H1 (cell line): ENCODE measurements around the gene FSTL4. TPM values are rescaled to one million over a fixed set of nuclear protein-coding genes. Genes with fewer than 3 reads are reported as not detected.

ENCODE experiments used
- CTCF ChIA-PET: fragments of 300-600 bp; sonication (Branson Sonifier 250); formaldehyde crosslinking; loops from one replicate; lab custom pipeline; 2021; ENCODE audit not compliant: partially characterized antibody; lab: Charles Lee
- POLR2A ChIA-PET: fragments of 300-600 bp; sonication (Branson Sonifier 250); formaldehyde crosslinking; loops from one replicate; lab custom pipeline; 2021; ENCODE audit warnings: inconsistent platforms; ENCODE audit not compliant: partially characterized antibody; lab: Charles Lee
- DNase-seq, 2 experiments: peaks; one replicate each; pipeline versions ENCODE4 v3.0.0 to v3.0.0-alpha.2; 2010 to 2022; ENCODE audit warnings: low spot score in 2 of 2, low read depth in 1 of 2, mixed read lengths in 1 of 2
- FAIRE-seq: peaks from 2 replicates; lab custom pipeline; 2011; peaks lifted over from hg19 to GRCh38; lab: Jason Lieb, UNC
- H2AFZ ChIP-seq: 2 replicates; pipeline ENCODE4 v1.8.1; 2012; ENCODE audit warnings: low read length, inconsistent platforms
- H2AK5ac ChIP-seq: 2 replicates; pipeline ENCODE4 v1.6.1; 2013; ENCODE audit warnings: low read depth, low read length
- H2BK120ac ChIP-seq: replicated peaks from 2 replicates; pipeline ENCODE3; 2013; ENCODE audit warnings: low read depth, low read length, inconsistent platforms
- H2BK12ac ChIP-seq: 2 replicates; pipeline ENCODE4 v1.6.1; 2013; ENCODE audit warnings: low read depth, low read length
- H2BK15ac ChIP-seq: 2 replicates; pipeline ENCODE4 v1.6.1; 2013; ENCODE audit warnings: low read length
- H2BK20ac ChIP-seq: 2 replicates; pipeline ENCODE4 v1.6.1; 2013; ENCODE audit warnings: low read length
- H2BK5ac ChIP-seq: 2 replicates; pipeline ENCODE4 v1.6.1; 2013; ENCODE audit warnings: low read depth, low read length
- H3K14ac ChIP-seq: 2 replicates; pipeline ENCODE4 v1.6.1; 2013; ENCODE audit warnings: inconsistent platforms; ENCODE audit not compliant: insufficient read length
- H3K18ac ChIP-seq: 2 replicates; pipeline ENCODE4 v1.6.1; 2013; ENCODE audit warnings: low read length; ENCODE audit errors: extremely low read depth
- H3K23ac ChIP-seq: 2 replicates; pipeline ENCODE4 v1.6.1; 2013; ENCODE audit warnings: inconsistent platforms; ENCODE audit not compliant: insufficient read length
- H3K23me2 ChIP-seq: 2 replicates; pipeline ENCODE4 v1.6.1; 2013; ENCODE audit warnings: low read depth, low read length
- H3K27ac ChIP-seq: 2 replicates; pipeline ENCODE4 v1.6.1; 2011; ENCODE audit warnings: low read depth, low read length, inconsistent platforms
- H3K27me3 ChIP-seq, 4 experiments: replicated peaks in 1 of 4; 1 replicate in 1 of 4; 2 replicates in 3 of 4; pipeline versions ENCODE4 v1.6.1 to v1.8.1; 2011 to 2013; ENCODE audit warnings: low read length in 3 of 4, mild to moderate bottlenecking in 3 of 4, inconsistent platforms in 2 of 4, mixed read lengths in 2 of 4, moderate library complexity in 1 of 4; ENCODE audit not compliant: control insufficient read depth in 3 of 4, insufficient read depth in 3 of 4; ENCODE audit errors: extremely low read depth in 1 of 4
- H3K36me3 ChIP-seq, 4 experiments: 2 replicates each; pipeline versions ENCODE4 v1.6.1 to v1.8.1; 2011 to 2013; ENCODE audit warnings: mild to moderate bottlenecking in 4 of 4, low read length in 3 of 4, moderate library complexity in 2 of 4, control low read depth in 1 of 4, inconsistent platforms in 1 of 4; ENCODE audit not compliant: insufficient read depth in 4 of 4, control insufficient read depth in 2 of 4
- H3K4ac ChIP-seq: replicated peaks from 2 replicates; pipeline ENCODE3; 2013; ENCODE audit warnings: low read length, low read depth, mixed read lengths, inconsistent platforms; ENCODE audit not compliant: insufficient read length
- H3K4me1 ChIP-seq, 4 experiments: replicated peaks in 1 of 4; 1 replicate in 1 of 4; 2 replicates in 3 of 4; pipeline versions ENCODE4 v1.6.1 to v1.8.1; 2011 to 2013; ENCODE audit warnings: low read length in 3 of 4, inconsistent platforms in 2 of 4, mixed read lengths in 1 of 4; ENCODE audit not compliant: insufficient read depth in 4 of 4, control insufficient read depth in 3 of 4
- H3K4me2 ChIP-seq, 2 experiments: 2 replicates each; pipeline versions ENCODE4 v1.6.1 to v1.8.1; 2011 to 2013; ENCODE audit warnings: low read depth in 2 of 2, low read length in 2 of 2, control low read depth in 1 of 2, inconsistent platforms in 1 of 2, mild to moderate bottlenecking in 1 of 2; ENCODE audit not compliant: insufficient read depth in 1 of 2
- H3K4me3 ChIP-seq, 4 experiments: fragments of 200-600, 300-600 bp in 1 of 4; sonication (generic), shearing (Covaris generic), sonication (Bioruptor Twin) in 1 of 4; 2 replicates each; pipeline versions ENCODE4 v1.5.1 to v1.8.1; 2011 to 2016; ENCODE audit warnings: low read length in 4 of 4, low read depth in 3 of 4, control low read depth in 2 of 4, inconsistent platforms in 2 of 4, mild to moderate bottlenecking in 2 of 4, mixed read lengths in 1 of 4, moderate library complexity in 1 of 4; ENCODE audit not compliant: insufficient read depth in 2 of 4; ENCODE audit errors: extremely low read depth in 1 of 4
- H3K56ac ChIP-seq: replicated peaks from 2 replicates; pipeline ENCODE3; 2013; ENCODE audit warnings: low read depth, mild to moderate bottlenecking, mixed read lengths, low read length, inconsistent platforms; ENCODE audit not compliant: insufficient read length
- H3K79me1 ChIP-seq: 2 replicates; pipeline ENCODE4 v1.6.1; 2013; ENCODE audit warnings: low read depth, low read length, control low read depth
- H3K79me2 ChIP-seq, 2 experiments: 2 replicates each; pipeline versions ENCODE4 v1.6.1 to v1.8.1; 2012 to 2013; ENCODE audit warnings: low read length in 2 of 2, mild to moderate bottlenecking in 2 of 2, inconsistent platforms in 1 of 2; ENCODE audit not compliant: insufficient read depth in 2 of 2, control insufficient read depth in 1 of 2
- H3K9ac ChIP-seq, 4 experiments: replicated peaks in 1 of 4; 1 replicate in 1 of 4; 2 replicates in 3 of 4; pipeline versions ENCODE4 v1.6.1 to v1.8.1; 2011 to 2013; ENCODE audit warnings: low read depth in 3 of 4, low read length in 3 of 4, control low read depth in 2 of 4, mild to moderate bottlenecking in 2 of 4, moderate library complexity in 2 of 4, inconsistent platforms in 1 of 4; ENCODE audit errors: extremely low read depth in 1 of 4
- H3K9me3 ChIP-seq, 2 experiments: 2 replicates each; pipeline versions ENCODE4 v1.6.1 to v1.8.1; 2012 to 2013; ENCODE audit warnings: mild to moderate bottlenecking in 2 of 2, moderate library complexity in 2 of 2, control low read depth in 1 of 2, inconsistent platforms in 1 of 2, low read depth in 1 of 2, low read length in 1 of 2, mixed read lengths in 1 of 2; ENCODE audit not compliant: insufficient read depth in 2 of 2
- H4K20me1 ChIP-seq, 2 experiments: replicated peaks in 1 of 2; 2 replicates each; pipeline versions ENCODE3 to v1.8.1; 2011 to 2013; ENCODE audit warnings: inconsistent platforms in 2 of 2, low read length in 2 of 2, mild to moderate bottlenecking in 1 of 2; ENCODE audit not compliant: insufficient read depth in 2 of 2, control insufficient read depth in 1 of 2
- H4K5ac ChIP-seq: 2 replicates; pipeline ENCODE4 v1.6.1; 2013; ENCODE audit warnings: low read length, low read depth, mixed read lengths, inconsistent platforms; ENCODE audit not compliant: insufficient read length
- H4K8ac ChIP-seq: 2 replicates; pipeline ENCODE4 v1.8.0; 2013; ENCODE audit warnings: mild to moderate bottlenecking, moderate library complexity, low read length, inconsistent platforms; ENCODE audit not compliant: insufficient read depth; ENCODE audit errors: extremely low read depth
- H4K91ac ChIP-seq: replicated peaks from 2 replicates; pipeline ENCODE3; 2013; ENCODE audit warnings: low read length, mixed read lengths, inconsistent platforms; ENCODE audit not compliant: insufficient read length
- EP300 ChIP-seq, 2 experiments: IDR thresholded peaks; 1 replicate in 1 of 2; 2 replicates in 1 of 2; pipeline ENCODE4 v1.6.1; 2011 to 2012; ENCODE audit warnings: low read depth in 2 of 2, low read length in 2 of 2, mild to moderate bottlenecking in 2 of 2, borderline replicate concordance in 1 of 2, inconsistent platforms in 1 of 2, moderate library complexity in 1 of 2
- GABPA ChIP-seq: IDR thresholded peaks from 2 replicates; pipeline ENCODE4 v1.6.1; 2011; ENCODE audit warnings: mild to moderate bottlenecking, low read length, moderate library complexity, borderline replicate concordance; ENCODE audit not compliant: insufficient read depth
- GTF2F1 ChIP-seq: IDR thresholded peaks from 2 replicates; pipeline ENCODE4 v1.6.1; 2012; ENCODE audit warnings: low read depth, low read length, improper control_type of control experiment, borderline replicate concordance
- HDAC6 ChIP-seq: IDR thresholded peaks from one replicate; pipeline ENCODE4 v1.7.1; 2012; ENCODE audit warnings: low read depth, mild to moderate bottlenecking, inconsistent platforms, low read length, moderate library complexity
- JUND ChIP-seq: IDR thresholded peaks from 2 replicates; pipeline ENCODE4 v1.6.1; 2011; ENCODE audit warnings: mild to moderate bottlenecking, improper control_type of control experiment, low read length
- NANOG ChIP-seq: IDR thresholded peaks from 2 replicates; pipeline ENCODE4 v1.6.1; 2011; ENCODE audit warnings: low read length, low read depth, mild to moderate bottlenecking, inconsistent platforms; ENCODE audit not compliant: insufficient read depth, poor library complexity, severe bottlenecking
- POU5F1 ChIP-seq: IDR thresholded peaks from 2 replicates; pipeline ENCODE4 v1.6.1; 2011; ENCODE audit warnings: low read depth, mild to moderate bottlenecking, low read length, moderate library complexity
- RFX5 ChIP-seq: IDR thresholded peaks from 2 replicates; pipeline ENCODE4 v1.6.1; 2011; ENCODE audit warnings: low read depth, low read length, improper control_type of control experiment, borderline replicate concordance
- ZNF274 ChIP-seq: IDR thresholded peaks from 2 replicates; pipeline ENCODE4 v1.7.0; 2012; ENCODE audit warnings: low read length, borderline replicate concordance; ENCODE audit errors: extremely low read depth
- WGBS, 2 experiments: shearing (Covaris generic) in 1 of 2; methylation state at CpG; one replicate each; pipeline versions ENCODE4 v1.1.6 to v1.1.7; 2013 to 2015; ENCODE audit warnings: low lambda C conversion rate in 2 of 2, mixed read lengths in 2 of 2, inconsistent platforms in 1 of 2, low coverage in 1 of 2, missing lambda C conversion rate in 1 of 2; ENCODE audit not compliant: insufficient replicate concordance in 2 of 2, insufficient coverage in 1 of 2, insufficient read length in 1 of 2; ENCODE audit errors: extremely low coverage in 1 of 2, missing lambda C conversion rate in 1 of 2; 5-methylcytosine and 5-hydroxymethylcytosine counted together
- polyA plus RNA-seq, 7 experiments: library from polyadenylated mRNA; depleted of rRNA in 3 of 7; stranded (reverse) in 5 of 7; unstranded in 2 of 7; fragments of >200 nt in 5 of 7; fragments of 200-250 nt in 2 of 7; gene quantifications; 1 replicate in 5 of 7; 2 replicates in 1 of 7; 4 replicates in 1 of 7; pipeline versions ENCODE4 v1.2.1 to v1.2.3, GENCODE V29; 2011 to 2013; ENCODE audit warnings: missing spikeins in 2 of 7, mixed read lengths in 2 of 7
- total RNA-seq: library from RNA; stranded (reverse); fragmentation: NEBNext Ultra II Directional; extraction: Animal tissue kit (Norgen Biotek cat#: 25700); gene quantifications from 2 replicates; pipeline ENCODE4 v1.2.1, GENCODE V29; 2021
- TF ChIP-seq, protein P1 (sequence below): IDR thresholded peaks from 2 replicates; pipeline ENCODE4 v1.6.1; 2012; ENCODE audit warnings: inconsistent platforms

Gene FSTL4
- total and polyA plus RNA-seq, 2 of the 8 experiments (the other 6 are each of a cell fraction or from before 2014, with no cell fraction given): 3.1 to 4.1 TPM

DNA sequence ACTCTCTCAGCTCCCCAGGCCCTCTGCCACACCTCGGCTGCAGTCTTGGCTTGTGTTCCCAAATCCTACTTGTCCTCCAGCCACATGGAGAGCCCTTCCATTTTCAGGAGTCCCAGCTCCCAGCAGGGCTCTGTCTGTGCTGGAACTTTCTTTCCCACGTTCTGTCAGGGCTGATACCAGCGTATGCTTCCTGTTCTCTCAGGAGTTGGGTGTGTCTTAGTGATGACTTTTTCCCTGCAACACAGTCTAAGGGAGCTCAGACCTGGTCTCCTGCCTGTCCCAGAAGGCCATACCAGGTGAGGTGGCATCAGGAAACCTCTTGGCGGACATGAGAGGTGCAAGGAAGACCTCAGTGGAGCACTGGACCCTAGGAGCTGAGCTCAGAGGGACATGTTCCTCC is 334.0 kb downstream of the FSTL4 start:
- H4K20me1 ChIP-seq: no peaks in the 10 kb centered on the region
- H2BK12ac ChIP-seq: no peak overlapping the region
- WGBS, 2 experiments: 90% methylated on average over 4 of the region's 4 CpGs; no CpG with 5 or more reads in 1 of the 2 experiments
- no peak for TF ChIP-seq NANOG
- TF ChIP-seq RFX5: no peak
- no peak for TF ChIP-seq ZNF274
- TF ChIP-seq GABPA: no peak
- no peak for TF ChIP-seq EP300 (IDR thresholded peaks at IDR 0.05; ENCODE audit: borderline replicate concordance in 1 of 2, low read depth in 2 of 2, low read length in 2 of 2)
- no peak for TF ChIP-seq POU5F1
- TF ChIP-seq HDAC6: no peak
- TF ChIP-seq GTF2F1: no peak
- no peak for TF ChIP-seq JUND
- TF ChIP-seq, protein P1, sequence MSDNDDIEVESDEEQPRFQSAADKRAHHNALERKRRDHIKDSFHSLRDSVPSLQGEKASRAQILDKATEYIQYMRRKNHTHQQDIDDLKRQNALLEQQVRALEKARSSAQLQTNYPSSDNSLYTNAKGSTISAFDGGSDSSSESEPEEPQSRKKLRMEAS: no peak
- H2BK20ac ChIP-seq: no peak overlapping the region
- H3K18ac ChIP-seq: no peak overlapping the region
- H3K4me1 ChIP-seq: no peaks in the 10 kb centered on the region; a peak in 3 of 7 replicates
- H3K56ac ChIP-seq: no peak overlapping the region
- H2AK5ac ChIP-seq: no peak overlapping the region
- H3K79me1 ChIP-seq: no peaks in the 10 kb centered on the region
- H3K23me2 ChIP-seq: no peaks in the 10 kb centered on the region
- no peak overlapping the region for H4K91ac ChIP-seq
- H3K4me2 ChIP-seq: no peak overlapping the region
- DNase-seq (no peak), FAIRE-seq (no peak)
- no peak overlapping the region for H3K14ac ChIP-seq
- no peak overlapping the region for H3K4me3 ChIP-seq
- H2BK120ac ChIP-seq: no peak overlapping the region
- peaks cover 9 to 11% of the 10 kb centered on the region in 2 experiments; a peak in 2 of 4 replicates for H3K9me3 ChIP-seq
- no peak overlapping the region for H3K9ac ChIP-seq
- H4K5ac ChIP-seq: no peak overlapping the region
- no peak overlapping the region for H2BK5ac ChIP-seq
- no peak overlapping the region for H3K27ac ChIP-seq
- H3K79me2 ChIP-seq: no peaks in the 10 kb centered on the region
- no peaks in the 10 kb centered on the region for H3K27me3 ChIP-seq
- H3K4ac ChIP-seq: no peak overlapping the region
- H4K8ac ChIP-seq: no peak overlapping the region
- H2BK15ac ChIP-seq: no peak overlapping the region
- no peak overlapping the region for H2AFZ ChIP-seq
- ChIA-PET CTCF (interaction anchor here (1.1 to 3.3 kb wide), 3 partner anchors 17 to 64 kb away, joined by 3 to 12 read pairs (median 3); no protein-coding TSS in a partner anchor), POLR2A (interaction anchor here (1.0 kb wide), 1 partner anchor 171 kb away, joined by 3 read pairs; no protein-coding TSS in a partner anchor)
- H3K23ac ChIP-seq: no peak overlapping the region
- no peaks in the 10 kb centered on the region for H3K36me3 ChIP-seq
